ENCODE results near the gene LGALSL. TPM values are rescaled to one million over a fixed set of nuclear protein-coding genes. Genes with fewer than 3 reads are reported as not detected.

LGALSL gene
- total RNA-seq, 1 donor from 2014 or later, result 18.9 TPM

GRCh38 chr2:64498438-64498837, 44.5 kb downstream of the LGALSL start:
- DNase-seq, result no peak

- DNase-seq, result no peak
These were observed 46.6 kb downstream of the LGALSL start for GRCh38 chr2:64500549-64500948.

GRCh38 chr2:64501946-64502345, 48.0 kb downstream of the LGALSL start:
- DNase-seq, result no peak

GRCh38 chr2:64502860-64503259, 48.9 kb downstream of the LGALSL start:
- no peak for DNase-seq

- DNase-seq, result no peak
These were observed 51.1 kb downstream of the LGALSL start for GRCh38 chr2:64504774-64505720.

GRCh38 chr2:64506686-64507085, 52.7 kb downstream of the LGALSL start:
- no peak for DNase-seq

Other genes with a start within 250 kb of the LGALSL start
- gene AFTPH, start 70.2 kb downstream of the LGALSL start, total RNA-seq, result 38.9 TPM
- gene SERTAD2, start 199.8 kb downstream of the LGALSL start, total RNA-seq, result 15.6 TPM